Natural killer cell (primary cell): ENCODE results near the gene ZNF644. TPM values are rescaled to one million over a fixed set of nuclear protein-coding genes. Genes with fewer than 3 reads are reported as not detected.

Experiments
- ATAC-seq, 3 donors: fragments of 150-1000 bp in 2 of 3; fragments of 200-7000 bp in 1 of 3; cut with Tn5 transposase; 1 replicate in 1 of 3; 2 replicates in 2 of 3; pipeline ENCODE4 v1.10.0; 2021; ENCODE audit warnings: mild to moderate bottlenecking in 2 of 3, moderate library complexity in 2 of 3
- DNase-seq, 2 donors: peaks; one replicate each; pipeline versions ENCODE4 v3.0.0 to v3.0.0-alpha.2; 2013 to 2021; ENCODE audit warnings: mixed read lengths in 1 of 2
- H3K27ac ChIP-seq: one replicate; pipeline ENCODE4 v1.5.1; 2013; ENCODE audit warnings: mild to moderate bottlenecking, low read length
- H3K27me3 ChIP-seq: one replicate; pipeline ENCODE4 v1.6.1; 2013; ENCODE audit warnings: low read length; ENCODE audit not compliant: control insufficient read depth, insufficient read depth
- H3K36me3 ChIP-seq: one replicate; pipeline ENCODE4 v1.6.1; 2013; ENCODE audit warnings: low read length; ENCODE audit not compliant: control insufficient read depth, insufficient read depth
- H3K4me1 ChIP-seq: one replicate; pipeline ENCODE4 v1.6.1; 2013; ENCODE audit warnings: low read length; ENCODE audit not compliant: control insufficient read depth, insufficient read depth
- H3K4me3 ChIP-seq: one replicate; pipeline ENCODE4 v1.5.1; 2013; ENCODE audit warnings: low read length
- H3K9me3 ChIP-seq: one replicate; pipeline ENCODE4 v1.6.1; 2013; ENCODE audit warnings: low read length; ENCODE audit not compliant: control insufficient read depth, insufficient read depth
- H3K27ac Mint-ChIP-seq, 2 donors: one replicate each; pipeline ENCODE4 v1.8.0; 2022; ENCODE audit warnings: mild to moderate bottlenecking in 2 of 2, mixed read lengths in 2 of 2, moderate library complexity in 1 of 2
- H3K27me3 Mint-ChIP-seq, 2 donors: one replicate each; pipeline ENCODE4 v1.8.0; 2022; ENCODE audit warnings: low read depth in 2 of 2, mixed read lengths in 2 of 2
- H3K36me3 Mint-ChIP-seq: one replicate; pipeline ENCODE4 v1.8.0; 2022; ENCODE audit warnings: mixed read lengths
- H3K4me1 Mint-ChIP-seq, 2 donors: one replicate each; pipeline ENCODE4 v1.8.0; 2022; ENCODE audit warnings: mixed read lengths in 2 of 2
- H3K4me3 Mint-ChIP-seq: one replicate; pipeline ENCODE4 v1.8.0; 2022; ENCODE audit warnings: mild to moderate bottlenecking, moderate library complexity, mixed read lengths
- H3K9me3 Mint-ChIP-seq, 2 donors: one replicate each; pipeline ENCODE4 v1.8.0; 2022; ENCODE audit warnings: mixed read lengths in 2 of 2
- CTCF ChIP-seq: fragments of 200-600 bp; IDR thresholded peaks from one replicate; pipeline ENCODE4 v1.8.0; 2022; ENCODE audit warnings: antibody characterized with exemption
- WGBS: methylation state at CpG from one replicate; pipeline ENCODE4 v1.1.7; 2013; ENCODE audit warnings: missing lambda C conversion rate; ENCODE audit not compliant: insufficient coverage; 5-methylcytosine and 5-hydroxymethylcytosine counted together
- intact Hi-C: fragments of 100-400 bp; cut with micrococcal nuclease; formaldehyde crosslinking; loops from one replicate; pipeline ENCODE4 v1.14.2; 2022
- total RNA-seq, 4 donors: library from RNA; stranded (reverse); fragments of 120-200 nt in 1 of 4; gene quantifications; one replicate each; pipeline versions ENCODE4 v1.2.3 to v1.2.4, GENCODE V29; 2013 to 2022

Gene ZNF644
- total RNA-seq, 3 donors from 2014 or later (not counting 1 experiment from before 2014, with no cell fraction given): 135 to 157 (median 142) TPM

GRCh38 chr1:90882221-90882620 lies 139.6 kb downstream of the ZNF644 start:
- Histone ChIP-seq H3K9me3 (peaks cover 8% of the 10 kb centered on the region), H3K36me3 (no peaks in the 10 kb centered on the region), H3K4me3 (no peak overlapping the region), H3K4me1 (no peaks in the 10 kb centered on the region), H3K27me3 (no peaks in the 10 kb centered on the region), H3K27ac (no peak overlapping the region)
- H3K36me3 Mint-ChIP-seq: peaks cover 43% of the 10 kb centered on the region
- H3K4me1 Mint-ChIP-seq: no peaks in the 10 kb centered on the region
- no peak overlapping the region for H3K27ac Mint-ChIP-seq
- H3K27me3 Mint-ChIP-seq: peaks cover 3 to 31% of the 10 kb centered on the region in 2 donors
- TF ChIP-seq CTCF: no peak
- no peak for DNase-seq
- 56% methylated on average over 3 of the region's 3 CpGs for WGBS
- intact Hi-C loops: no loop called here
- no peak overlapping the region for H3K4me3 Mint-ChIP-seq
- H3K9me3 Mint-ChIP-seq: peaks cover 13 to 15% of the 10 kb centered on the region in 2 donors
- ATAC-seq: no peak

GRCh38 chr1:90881034-90881433 lies 140.8 kb downstream of the ZNF644 start:
- Mint-ChIP-seq H3K27ac (no peak overlapping the region), H3K36me3 (peaks cover 43% of the 10 kb centered on the region), H3K27me3 (peaks cover 3 to 31% of the 10 kb centered on the region in 2 donors), H3K9me3 (peaks cover 13 to 15% of the 10 kb centered on the region in 2 donors), H3K4me3 (no peak overlapping the region), H3K4me1 (no peaks in the 10 kb centered on the region)
- intact Hi-C loops: no loop called here
- ATAC-seq: no peak
- H3K27ac ChIP-seq: no peak overlapping the region
- DNase-seq: no peak
- H3K4me1 ChIP-seq: no peaks in the 10 kb centered on the region
- no peak overlapping the region for H3K4me3 ChIP-seq
- TF ChIP-seq CTCF: no peak
- H3K27me3 ChIP-seq: no peaks in the 10 kb centered on the region
- H3K9me3 ChIP-seq: peaks cover 8% of the 10 kb centered on the region
- no peaks in the 10 kb centered on the region for H3K36me3 ChIP-seq

- Mint-ChIP-seq H3K9me3 (peaks cover 15% of the 10 kb centered on the region in 2 donors), H3K36me3 (peaks cover 43% of the 10 kb centered on the region), H3K4me3 (no peak overlapping the region), H3K4me1 (no peaks in the 10 kb centered on the region), H3K27ac (no peak overlapping the region), H3K27me3 (peaks cover 5 to 42% of the 10 kb centered on the region in 2 donors)
- Histone ChIP-seq H3K9me3 (peaks cover 8% of the 10 kb centered on the region), H3K4me3 (no peak overlapping the region), H3K27me3 (no peaks in the 10 kb centered on the region), H3K36me3 (no peaks in the 10 kb centered on the region), H3K27ac (no peak overlapping the region), H3K4me1 (no peaks in the 10 kb centered on the region)
- WGBS: no CpG with 5 or more reads among the region's 1 CpG
- ATAC-seq: no peak
- intact Hi-C loops: no loop called here
- no peak for TF ChIP-seq CTCF
- DNase-seq: no peak
Measured at GRCh38 chr1:90879281-90879680, 142.6 kb downstream of the ZNF644 start.

- no peaks in the 10 kb centered on the region for H3K27me3 ChIP-seq
- H3K36me3 ChIP-seq: no peaks in the 10 kb centered on the region
- Mint-ChIP-seq H3K9me3 (peaks cover 13 to 15% of the 10 kb centered on the region in 2 donors), H3K27ac (no peak overlapping the region), H3K4me3 (no peak overlapping the region), H3K36me3 (peaks cover 29% of the 10 kb centered on the region), H3K27me3 (peaks cover 2 to 33% of the 10 kb centered on the region in 2 donors), H3K4me1 (no peaks in the 10 kb centered on the region)
- H3K4me3 ChIP-seq: no peak overlapping the region
- no peak overlapping the region for H3K27ac ChIP-seq
- DNase-seq (no peak), ATAC-seq (no peak)
- no peaks in the 10 kb centered on the region for H3K4me1 ChIP-seq
- H3K9me3 ChIP-seq: peaks cover 8% of the 10 kb centered on the region
- intact Hi-C loops: no loop called here
- WGBS: 88% methylated on average over 1 of the region's 3 CpGs
- no peak for TF ChIP-seq CTCF
Measured at GRCh38 chr1:90876101-90876500, 145.7 kb downstream of the ZNF644 start.
